Duodenal mucosa (tissue), 2 donors: Measurements from ENCODE around the gene STAM.

Experiments
- H3K27ac ChIP-seq: one replicate; pipeline ENCODE4 v1.7.0; 2013; ENCODE audit warnings: low read depth, low read length
- H3K27me3 ChIP-seq, 2 donors: one replicate each; pipeline ENCODE4 v1.7.0; 2013; ENCODE audit warnings: low read length in 2 of 2, control low read depth in 1 of 2; ENCODE audit not compliant: insufficient read depth in 2 of 2, control insufficient read depth in 1 of 2
- H3K36me3 ChIP-seq, 2 donors: one replicate each; pipeline ENCODE4 v1.7.0; 2013; ENCODE audit warnings: low read length in 2 of 2, control low read depth in 1 of 2; ENCODE audit not compliant: insufficient read depth in 2 of 2, control insufficient read depth in 1 of 2
- H3K4me1 ChIP-seq, 2 donors: one replicate each; pipeline ENCODE4 v1.7.0; 2013; ENCODE audit warnings: low read length in 2 of 2, control low read depth in 1 of 2; ENCODE audit not compliant: insufficient read depth in 2 of 2, control insufficient read depth in 1 of 2
- H3K4me3 ChIP-seq, 2 donors: one replicate each; pipeline ENCODE4 v1.7.0; 2013; ENCODE audit warnings: low read length in 2 of 2, low read depth in 1 of 2
- H3K9ac ChIP-seq, 2 donors: one replicate each; pipeline ENCODE4 v1.7.0; 2013; ENCODE audit warnings: low read length in 2 of 2, low read depth in 1 of 2
- H3K9me3 ChIP-seq, 2 donors: one replicate each; pipeline ENCODE4 v1.7.0; 2013; ENCODE audit warnings: low read length in 2 of 2, control low read depth in 1 of 2; ENCODE audit not compliant: control insufficient read depth in 1 of 2

STAM gene

GRCh38 chr10:17693009-17693408, 49.1 kb downstream of the STAM start:
- H3K4me3 ChIP-seq, result no peak overlapping the region
- H3K36me3 ChIP-seq, result peaks cover 3 to 41% of the 10 kb centered on the region in 2 donors
- H3K27me3 ChIP-seq, result no peaks in the 10 kb centered on the region
- no peak overlapping the region for H3K27ac ChIP-seq
- no peak overlapping the region for H3K9ac ChIP-seq
- H3K9me3 ChIP-seq, result no peaks in the 10 kb centered on the region
- no peaks in the 10 kb centered on the region for H3K4me1 ChIP-seq

- no peak overlapping the region for H3K27ac ChIP-seq
- H3K9ac ChIP-seq, result no peak overlapping the region
- no peaks in the 10 kb centered on the region for H3K4me1 ChIP-seq
- no peak overlapping the region for H3K4me3 ChIP-seq
- H3K9me3 ChIP-seq, result no peaks in the 10 kb centered on the region
- H3K36me3 ChIP-seq, result peaks cover 0 to 22% of the 10 kb centered on the region in 2 donors
- H3K27me3 ChIP-seq, result no peaks in the 10 kb centered on the region
Observed at GRCh38 chr10:17698696-17699095, 54.7 kb downstream of the STAM start.

GRCh38 chr10:17701301-17701700, 57.4 kb downstream of the STAM start:
- Histone ChIP-seq H3K4me3 (no peak overlapping the region), H3K9ac (no peak overlapping the region), H3K4me1 (no peaks in the 10 kb centered on the region), H3K9me3 (no peaks in the 10 kb centered on the region), H3K27ac (no peak overlapping the region), H3K36me3 (peaks cover 3 to 21% of the 10 kb centered on the region in 2 donors), H3K27me3 (no peaks in the 10 kb centered on the region)

- Histone ChIP-seq H3K36me3 (peaks cover 3 to 16% of the 10 kb centered on the region in 2 donors), H3K9me3 (no peaks in the 10 kb centered on the region), H3K9ac (no peak overlapping the region), H3K4me1 (no peaks in the 10 kb centered on the region), H3K27ac (no peak overlapping the region), H3K27me3 (no peaks in the 10 kb centered on the region), H3K4me3 (no peak overlapping the region)
Observed at GRCh38 chr10:17703706-17704105, 59.8 kb downstream of the STAM start.

GRCh38 chr10:17708821-17709220, 64.9 kb downstream of the STAM start:
- Histone ChIP-seq H3K9ac (no peak overlapping the region), H3K36me3 (peaks cover 19 to 55% of the 10 kb centered on the region in 2 donors), H3K4me3 (no peak overlapping the region)

GRCh38 chr10:17709492-17709891, 65.5 kb downstream of the STAM start:
- Histone ChIP-seq H3K36me3 (peaks cover 19 to 61% of the 10 kb centered on the region in 2 donors), H3K4me1 (no peaks in the 10 kb centered on the region), H3K9ac (no peak overlapping the region), H3K4me3 (no peak overlapping the region), H3K27me3 (no peaks in the 10 kb centered on the region), H3K27ac (no peak overlapping the region), H3K9me3 (no peaks in the 10 kb centered on the region)

More at GRCh38 chr10:17708821-17709220, 64.9 kb downstream of the STAM start:
- Histone ChIP-seq H3K27ac (no peak overlapping the region), H3K4me1 (no peaks in the 10 kb centered on the region), H3K9me3 (no peaks in the 10 kb centered on the region), H3K27me3 (no peaks in the 10 kb centered on the region)

- H3K4me3 ChIP-seq, result no peak overlapping the region
- peaks cover 18 to 63% of the 10 kb centered on the region in 2 donors for H3K36me3 ChIP-seq
Observed at GRCh38 chr10:17710181-17710580, 66.2 kb downstream of the STAM start.

GRCh38 chr10:17712053-17712452, 68.1 kb downstream of the STAM start:
- no peak overlapping the region for H3K27ac ChIP-seq
- no peak overlapping the region for H3K4me3 ChIP-seq
- peaks cover 16 to 62% of the 10 kb centered on the region in 2 donors for H3K36me3 ChIP-seq
- H3K9me3 ChIP-seq, result no peaks in the 10 kb centered on the region
- H3K4me1 ChIP-seq, result no peaks in the 10 kb centered on the region
- no peaks in the 10 kb centered on the region for H3K27me3 ChIP-seq
- H3K9ac ChIP-seq, result no peak overlapping the region

More at GRCh38 chr10:17710181-17710580, 66.2 kb downstream of the STAM start:
- Histone ChIP-seq H3K9me3 (no peaks in the 10 kb centered on the region), H3K27me3 (no peaks in the 10 kb centered on the region), H3K9ac (no peak overlapping the region), H3K27ac (no peak overlapping the region), H3K4me1 (no peaks in the 10 kb centered on the region)

GRCh38 chr10:17712717-17713471, 68.9 kb downstream of the STAM start:
- H3K36me3 ChIP-seq, result peaks cover 16 to 62% of the 10 kb centered on the region in 2 donors
- no peaks in the 10 kb centered on the region for H3K27me3 ChIP-seq
- H3K9me3 ChIP-seq, result no peaks in the 10 kb centered on the region
- no peaks in the 10 kb centered on the region for H3K4me1 ChIP-seq
- no peak overlapping the region for H3K9ac ChIP-seq
- H3K4me3 ChIP-seq, result no peak overlapping the region
- no peak overlapping the region for H3K27ac ChIP-seq

GRCh38 chr10:17713758-17714157, 69.8 kb downstream of the STAM start:
- Histone ChIP-seq H3K27ac (no peak overlapping the region), H3K9ac (no peak overlapping the region), H3K4me1 (no peaks in the 10 kb centered on the region), H3K36me3 (peaks cover 16 to 58% of the 10 kb centered on the region in 2 donors), H3K27me3 (no peaks in the 10 kb centered on the region), H3K9me3 (no peaks in the 10 kb centered on the region), H3K4me3 (no peak overlapping the region)
